Loucy (cell line): Measurements from ENCODE around the gene RHOC.
A peak's percentile ranks its signal among the peaks of the same experiment; 100 is the strongest.

Experiments used
- H2AFZ ChIP-seq: fragments of 200-600 bp; sonication (generic); 2 replicates; pipeline ENCODE4 v1.6.0; 2016; ENCODE audit warnings: antibody characterized with exemption, mild to moderate bottlenecking, low read length, moderate library complexity
- H3F3A ChIP-seq: fragments of 200-600 bp; 2 replicates; pipeline ENCODE4 v1.6.0; 2016; ENCODE audit warnings: antibody characterized with exemption, low read depth, mild to moderate bottlenecking
- H3K27me3 ChIP-seq: fragments of 200-600 bp; sonication (generic); 2 replicates; pipeline ENCODE4 v1.6.1; 2014; ENCODE audit warnings: low read length, mild to moderate bottlenecking; ENCODE audit not compliant: insufficient read depth, poor library complexity, severe bottlenecking
- H3K36me3 ChIP-seq: fragments of 200-600 bp; sonication (generic); 2 replicates; pipeline ENCODE4 v1.6.1; 2016; ENCODE audit warnings: low read length; ENCODE audit not compliant: insufficient read depth
- H3K4me1 ChIP-seq: fragments of 200-600 bp; sonication (generic); 2 replicates; pipeline ENCODE4 v1.5.1; 2014; ENCODE audit warnings: low read length, mild to moderate bottlenecking; ENCODE audit not compliant: insufficient read depth, poor library complexity, severe bottlenecking
- H3K4me2 ChIP-seq: fragments of 200-600 bp; sonication (generic); 2 replicates; pipeline ENCODE4 v1.6.0; 2014; ENCODE audit warnings: antibody characterized with exemption, low read length, low read depth, mild to moderate bottlenecking; ENCODE audit not compliant: poor library complexity, severe bottlenecking
- H3K4me3 ChIP-seq: fragments of 200-600 bp; sonication (generic); 2 replicates; pipeline ENCODE4 v1.5.1; 2014; ENCODE audit warnings: low read length, mild to moderate bottlenecking, mixed read lengths; ENCODE audit not compliant: poor library complexity, severe bottlenecking
- H3K79me2 ChIP-seq: fragments of 200-600 bp; sonication (generic); 2 replicates; pipeline ENCODE4 v1.6.1; 2014; ENCODE audit warnings: low read length; ENCODE audit not compliant: insufficient read depth
- H3K9ac ChIP-seq: fragments of 200-600 bp; sonication (generic); 2 replicates; pipeline ENCODE4 v1.6.0; 2014; ENCODE audit warnings: mild to moderate bottlenecking, low read depth, low read length, moderate library complexity; ENCODE audit not compliant: poor library complexity, severe bottlenecking
- H3K9me2 ChIP-seq: fragments of 200-600 bp; sonication (generic); replicated peaks from 2 replicates; pipeline ENCODE4 v1.6.1; 2016; ENCODE audit warnings: low read depth, low read length, mixed read lengths
- H3K9me3 ChIP-seq: fragments of 200-600 bp; sonication (generic); 2 replicates; pipeline ENCODE4 v1.6.1; 2014; ENCODE audit warnings: mild to moderate bottlenecking, antibody characterized with exemption, low read length, low read depth; ENCODE audit not compliant: insufficient read depth
- H4K20me1 ChIP-seq: fragments of 200-600 bp; sonication (generic); 2 replicates; pipeline ENCODE4 v1.6.0; 2014; ENCODE audit warnings: antibody characterized with exemption, low read length, mild to moderate bottlenecking; ENCODE audit not compliant: insufficient read depth, poor library complexity, severe bottlenecking
- CTCF ChIP-seq: fragments of 200-600 bp; sonication (generic); conservative IDR thresholded peaks from 2 replicates; pipeline ENCODE4 v1.5.1; 2014; ENCODE audit warnings: mild to moderate bottlenecking, antibody characterized with exemption, low read length
- EZH2phosphoT487 ChIP-seq: fragments of 200-600 bp; IDR thresholded peaks from 2 replicates; pipeline ENCODE4 v1.6.1; 2018; ENCODE audit warnings: antibody characterized with exemption, mild to moderate bottlenecking, moderate library complexity, borderline replicate concordance

The RHOC gene

GRCh38 chr1:112708002-112708448, 1.1 kb upstream of the RHOC start:
- Histone ChIP-seq H3K9me3 (no peaks in the 10 kb centered on the region), H4K20me1 (peaks cover 9% of the 10 kb centered on the region), H3F3A (no peaks in the 10 kb centered on the region), H3K36me3 (no peaks in the 10 kb centered on the region), H3K9me2 (no peaks in the 10 kb centered on the region), H3K9ac (no peak overlapping the region), H3K4me3 (no peak overlapping the region), H3K4me1 (peaks cover 27% of the 10 kb centered on the region), H3K27me3 (no peaks in the 10 kb centered on the region), H2AFZ (0 out of 2 replicates have a peak overlapping the region, but pooled peaks have one; percentile 91), H3K4me2 (no peak overlapping the region), H3K79me2 (peaks cover 39% of the 10 kb centered on the region)
- TF ChIP-seq CTCF (no peak), EZH2phosphoT487 (no peak)

GRCh38 chr1:112707221-112708001, 484 bp upstream of the RHOC start:
- no peak for TF ChIP-seq EZH2phosphoT487
- TF ChIP-seq CTCF = peak; percentile 72
- peaks cover 2% of the 10 kb centered on the region; the same call in 1 of the 2 replicates for H3K36me3 ChIP-seq
- H3K9me2 ChIP-seq = no peaks in the 10 kb centered on the region
- peaks cover 31% of the 10 kb centered on the region for H3K4me1 ChIP-seq
- H3K9ac ChIP-seq = peak overlapping the region; percentile 86
- peak overlapping the region; percentile 91 for H2AFZ ChIP-seq
- H3F3A ChIP-seq = no peaks in the 10 kb centered on the region
- H3K4me2 ChIP-seq = peak overlapping the region; percentile 71
- peaks cover 45% of the 10 kb centered on the region for H3K79me2 ChIP-seq
- H4K20me1 ChIP-seq = peaks cover 10% of the 10 kb centered on the region
- peak overlapping the region; percentile 80 for H3K4me3 ChIP-seq
- no peaks in the 10 kb centered on the region for H3K9me3 ChIP-seq
- no peaks in the 10 kb centered on the region for H3K27me3 ChIP-seq

- Histone ChIP-seq H3K79me2 (peaks cover 51% of the 10 kb centered on the region), H3K9me3 (no peaks in the 10 kb centered on the region), H3F3A (no peaks in the 10 kb centered on the region), H3K4me2 (peak overlapping the region; percentile 99), H3K9ac (peak overlapping the region; percentile 86), H3K27me3 (no peaks in the 10 kb centered on the region), H4K20me1 (peaks cover 31% of the 10 kb centered on the region), H2AFZ (no peak overlapping the region), H3K9me2 (no peaks in the 10 kb centered on the region), H3K36me3 (peaks cover 6% of the 10 kb centered on the region; the same call in 1 of the 2 replicates), H3K4me3 (peak overlapping the region; percentile 80), H3K4me1 (peaks cover 51% of the 10 kb centered on the region)
- TF ChIP-seq CTCF (no peak), EZH2phosphoT487 (no peak)
These were observed 1.8 kb downstream of the RHOC start for GRCh38 chr1:112704934-112705627.
